ENCODE data around the gene RAD1. TPM values are rescaled to one million over a fixed set of nuclear protein-coding genes. Genes with fewer than 3 reads are reported as not detected.

Gene RAD1
- polyA plus RNA-seq, 1 donor from 2014 or later, result 37.2 TPM

DNA sequence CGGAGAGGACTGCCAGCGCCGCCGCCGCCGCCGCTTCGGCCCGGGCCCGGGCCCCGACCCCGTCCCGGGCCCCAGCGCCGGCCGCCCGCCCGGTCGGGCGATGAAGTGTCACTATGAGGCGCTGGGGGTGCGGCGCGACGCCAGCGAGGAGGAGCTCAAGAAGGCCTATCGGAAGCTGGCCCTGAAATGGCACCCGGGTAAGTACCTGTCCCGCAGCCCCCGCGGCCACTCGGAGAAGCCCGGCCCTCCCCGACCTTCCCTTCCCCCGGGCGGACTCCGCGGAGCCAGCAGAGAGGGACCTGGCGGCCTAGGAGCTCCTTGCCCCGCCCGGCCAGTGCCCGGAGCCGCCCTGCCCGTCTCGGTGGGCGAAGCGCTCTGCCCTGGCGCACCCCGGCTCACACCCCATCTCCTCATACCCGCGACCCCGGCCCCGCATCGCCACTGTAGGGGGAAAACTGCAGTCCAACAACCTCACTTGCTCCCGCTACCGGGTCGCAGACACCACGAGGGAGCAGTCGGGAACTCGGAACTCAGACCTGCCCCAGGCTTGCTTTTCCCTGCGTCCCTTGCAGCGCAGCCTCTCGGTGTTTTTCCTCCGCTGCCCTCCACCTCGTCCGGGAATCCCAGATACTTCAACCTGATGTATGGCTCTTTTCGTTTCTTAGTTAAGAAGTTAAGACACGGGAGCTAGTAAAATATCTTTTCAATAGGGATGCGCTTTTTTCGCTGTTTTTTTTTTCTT, 14.6 kb upstream of the RAD1 start:
- no peaks in the 10 kb centered on the region for H3K27me3 ChIP-seq (ENCODE audit: insufficient read depth, low read depth, low read length)
- peak overlapping the region; percentile 58 for H2AFZ ChIP-seq (ENCODE audit: low read depth, low read length)
- peak overlapping the region; percentile 90 for H3K4me3 ChIP-seq (ENCODE audit: low read length)
- H4K20me1 ChIP-seq (ENCODE audit: insufficient read depth), result no peaks in the 10 kb centered on the region
- H3K79me2 ChIP-seq (replicated peaks; ENCODE audit: insufficient read depth, low read length), result peaks cover 29% of the 10 kb centered on the region
- peak overlapping the region; percentile 70 for H3K4me2 ChIP-seq (ENCODE audit: low read length)
- no peaks in the 10 kb centered on the region for H3K9me3 ChIP-seq (ENCODE audit: low read length)
- peaks cover 4% of the 10 kb centered on the region for H3K36me3 ChIP-seq (ENCODE audit: insufficient read depth, low read length)
- peak; percentile 55 for TF ChIP-seq SMC3 (conservative IDR thresholded peaks at IDR 0.05; ENCODE audit: poor library complexity)
- peak; percentile 79 for TF ChIP-seq MXI1 (conservative IDR thresholded peaks at IDR 0.05; ENCODE audit: poor library complexity, severe bottlenecking)
- TF ChIP-seq, protein P1, sequence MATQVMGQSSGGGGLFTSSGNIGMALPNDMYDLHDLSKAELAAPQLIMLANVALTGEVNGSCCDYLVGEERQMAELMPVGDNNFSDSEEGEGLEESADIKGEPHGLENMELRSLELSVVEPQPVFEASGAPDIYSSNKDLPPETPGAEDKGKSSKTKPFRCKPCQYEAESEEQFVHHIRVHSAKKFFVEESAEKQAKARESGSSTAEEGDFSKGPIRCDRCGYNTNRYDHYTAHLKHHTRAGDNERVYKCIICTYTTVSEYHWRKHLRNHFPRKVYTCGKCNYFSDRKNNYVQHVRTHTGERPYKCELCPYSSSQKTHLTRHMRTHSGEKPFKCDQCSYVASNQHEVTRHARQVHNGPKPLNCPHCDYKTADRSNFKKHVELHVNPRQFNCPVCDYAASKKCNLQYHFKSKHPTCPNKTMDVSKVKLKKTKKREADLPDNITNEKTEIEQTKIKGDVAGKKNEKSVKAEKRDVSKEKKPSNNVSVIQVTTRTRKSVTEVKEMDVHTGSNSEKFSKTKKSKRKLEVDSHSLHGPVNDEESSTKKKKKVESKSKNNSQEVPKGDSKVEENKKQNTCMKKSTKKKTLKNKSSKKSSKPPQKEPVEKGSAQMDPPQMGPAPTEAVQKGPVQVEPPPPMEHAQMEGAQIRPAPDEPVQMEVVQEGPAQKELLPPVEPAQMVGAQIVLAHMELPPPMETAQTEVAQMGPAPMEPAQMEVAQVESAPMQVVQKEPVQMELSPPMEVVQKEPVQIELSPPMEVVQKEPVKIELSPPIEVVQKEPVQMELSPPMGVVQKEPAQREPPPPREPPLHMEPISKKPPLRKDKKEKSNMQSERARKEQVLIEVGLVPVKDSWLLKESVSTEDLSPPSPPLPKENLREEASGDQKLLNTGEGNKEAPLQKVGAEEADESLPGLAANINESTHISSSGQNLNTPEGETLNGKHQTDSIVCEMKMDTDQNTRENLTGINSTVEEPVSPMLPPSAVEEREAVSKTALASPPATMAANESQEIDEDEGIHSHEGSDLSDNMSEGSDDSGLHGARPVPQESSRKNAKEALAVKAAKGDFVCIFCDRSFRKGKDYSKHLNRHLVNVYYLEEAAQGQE (IDR thresholded peaks at IDR 0.05; ENCODE audit: borderline replicate concordance), result no peak
- no peak for TF ChIP-seq CTCF (IDR thresholded peaks at IDR 0.05; ENCODE audit: poor library complexity, severe bottlenecking)
- no peak for TF ChIP-seq EZH2 (IDR thresholded peaks at IDR 0.05; ENCODE audit: borderline replicate concordance, insufficient read depth, low read length, poor library complexity, severe bottlenecking)
- TF ChIP-seq POLR2AphosphoS5 (IDR thresholded peaks at IDR 0.05), result no peak
- no peak for TF ChIP-seq TAF1 (IDR thresholded peaks at IDR 0.05; ENCODE audit: low read depth)
- TF ChIP-seq RAD21 (conservative IDR thresholded peaks at IDR 0.05), result peak; percentile 45
- no peak for TF ChIP-seq EP300 (conservative IDR thresholded peaks at IDR 0.05; ENCODE audit: poor library complexity, severe bottlenecking)
- H3K9ac ChIP-seq (ENCODE audit: low read length), result peak overlapping the region; percentile 70
- H3K9me2 ChIP-seq (ENCODE audit: insufficient read depth, low read length), result no peaks in the 10 kb centered on the region
- H3F3A ChIP-seq (ENCODE audit: insufficient read depth, low read length, poor library complexity, severe bottlenecking), result peaks cover 5% of the 10 kb centered on the region
- peak overlapping the region; percentile 59 for H3K27ac ChIP-seq (ENCODE audit: low read length)

DNA sequence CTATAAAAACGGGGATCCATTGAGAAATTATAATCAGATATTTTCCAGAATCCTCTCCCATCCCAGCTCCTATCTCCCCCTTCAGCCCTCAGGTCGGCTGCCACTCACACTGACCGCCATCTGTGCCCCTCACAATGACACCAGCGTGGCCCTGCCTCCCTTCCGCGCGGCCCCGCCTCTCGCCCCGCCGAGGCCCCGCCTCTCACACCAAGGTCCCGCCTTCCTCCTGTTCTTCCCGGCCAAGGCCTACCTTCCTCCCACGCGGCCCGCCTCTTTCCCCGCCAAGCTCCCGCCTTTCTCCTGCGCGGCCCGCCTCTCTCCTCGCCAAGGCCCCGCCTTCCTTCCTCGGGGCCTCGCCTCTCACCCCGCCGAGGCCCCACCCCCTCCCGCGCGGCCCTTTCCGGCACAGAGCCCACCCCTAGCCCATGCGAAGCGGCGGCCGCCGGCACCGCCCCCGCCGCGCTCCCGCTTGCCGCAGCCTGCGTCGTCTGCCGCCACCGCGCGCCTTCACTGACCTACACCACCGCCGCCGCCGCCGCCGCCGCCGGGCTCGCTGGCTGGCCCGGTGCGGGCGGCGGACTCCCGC, 13.9 kb upstream of the RAD1 start, which contains the start of gene DNAJC21:
Gene DNAJC21, plus strand, starts transcription at position 426 of the 586 bp plus-strand sequence. CDS start 261 bp downstream, outside the sequence.
- Histone ChIP-seq H3K9me3 (ENCODE audit: low read length) (no peaks in the 10 kb centered on the region), H4K20me1 (ENCODE audit: insufficient read depth) (no peaks in the 10 kb centered on the region), H3K9me2 (ENCODE audit: insufficient read depth, low read length) (no peaks in the 10 kb centered on the region), H2AFZ (ENCODE audit: low read depth, low read length) (peak within 1 kb of the TSS; percentile 81), H3K9ac (ENCODE audit: low read length) (peak within 1 kb of the TSS; percentile 70), H3K36me3 (ENCODE audit: insufficient read depth, low read length) (no peaks in the 10 kb centered on the region), H3F3A (ENCODE audit: insufficient read depth, low read length, poor library complexity, severe bottlenecking) (peaks cover 5% of the 10 kb centered on the region), H3K79me2 (replicated peaks; ENCODE audit: insufficient read depth, low read length) (peaks cover 29% of the 10 kb centered on the region), H3K27me3 (ENCODE audit: insufficient read depth, low read depth, low read length) (no peaks in the 10 kb centered on the region), H3K4me3 (ENCODE audit: low read length) (peak within 1 kb of the TSS; percentile 90), H3K4me2 (ENCODE audit: low read length) (peak within 1 kb of the TSS; percentile 73), H3K27ac (ENCODE audit: low read length) (peak within 1 kb of the TSS; percentile 71)
- TF ChIP-seq POLR2AphosphoS5 (IDR thresholded peaks at IDR 0.05) (peak; percentile 59), RAD21 (conservative IDR thresholded peaks at IDR 0.05) (peak; percentile 9), CTCF (IDR thresholded peaks at IDR 0.05; ENCODE audit: poor library complexity, severe bottlenecking) (no peak), EZH2 (IDR thresholded peaks at IDR 0.05; ENCODE audit: borderline replicate concordance, insufficient read depth, low read length, poor library complexity, severe bottlenecking) (no peak), MXI1 (conservative IDR thresholded peaks at IDR 0.05; ENCODE audit: poor library complexity, severe bottlenecking) (peak; percentile 55), TAF1 (IDR thresholded peaks at IDR 0.05; ENCODE audit: low read depth) (peak; percentile 30), EP300 (conservative IDR thresholded peaks at IDR 0.05; ENCODE audit: poor library complexity, severe bottlenecking) (no peak), SMC3 (conservative IDR thresholded peaks at IDR 0.05; ENCODE audit: poor library complexity) (no peak)
- TF ChIP-seq, protein P1 (IDR thresholded peaks at IDR 0.05; ENCODE audit: borderline replicate concordance), result no peak
